Suprapubic skin (tissue), 3 donors: ENCODE results near the gene ATP2A3.

Experiments
- EP300 ChIP-seq: sonication (generic); formaldehyde crosslinking; IDR thresholded peaks from one replicate; pipeline ENCODE4 v1.6.1; 2017; ENCODE audit warnings: antibody characterized with exemption
- POLR2A ChIP-seq, 2 donors: fragments of 450-650 bp; IDR thresholded peaks; one replicate each; pipeline ENCODE4 v1.6.1; 2017; ENCODE audit warnings: antibody characterized with exemption in 2 of 2, mild to moderate bottlenecking in 2 of 2, moderate library complexity in 2 of 2
- TF ChIP-seq, protein P1 (sequence below), 2 donors: fragments of 200-600 bp in 1 of 2; fragments of 450-650 bp in 1 of 2; sonication (generic) in 1 of 2; IDR thresholded peaks; one replicate each; pipeline ENCODE4 v1.5.1; 2016 to 2019; ENCODE audit warnings: antibody characterized with exemption in 2 of 2, mild to moderate bottlenecking in 1 of 2, moderate library complexity in 1 of 2

DNA sequence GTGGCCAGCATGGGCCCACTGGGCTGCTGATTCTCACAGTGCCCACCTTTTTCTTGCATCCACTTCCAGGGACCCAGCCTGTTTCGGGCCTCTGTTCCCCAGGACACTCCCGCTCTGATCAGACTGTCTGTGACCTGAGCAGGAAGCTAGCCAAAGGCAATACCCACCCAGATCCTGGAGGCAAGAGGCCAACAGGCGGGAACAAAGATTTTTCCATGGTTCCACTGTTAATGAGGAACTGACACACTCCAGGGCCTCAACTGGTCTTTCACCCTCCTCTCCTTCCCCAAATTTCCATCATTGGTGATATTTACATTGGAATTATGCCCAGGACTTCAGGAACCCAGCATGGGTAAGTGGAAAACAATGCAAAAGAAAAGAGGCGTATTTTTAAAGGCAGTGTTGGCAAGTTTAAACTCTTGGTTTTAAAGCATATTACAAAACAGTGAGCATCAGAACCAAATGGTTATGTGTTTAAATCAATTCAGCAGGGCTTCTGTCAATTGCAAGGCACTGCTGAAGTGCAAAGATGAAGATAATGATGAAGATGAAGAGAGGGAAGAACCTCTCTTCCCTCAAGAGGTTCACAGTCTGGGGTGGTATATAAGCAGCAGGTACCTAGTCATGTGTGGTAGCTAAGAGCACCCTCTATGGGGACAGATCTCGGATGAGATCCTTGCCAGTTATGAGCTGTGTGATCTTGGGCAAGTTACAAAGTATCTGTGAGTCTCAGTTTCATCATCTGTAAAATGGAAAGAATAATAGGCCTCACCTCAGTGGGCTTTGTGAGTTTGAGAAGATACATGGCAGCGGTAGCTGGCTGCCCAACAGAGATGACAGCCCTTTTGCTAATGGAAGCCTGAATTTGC lies 14.4 kb upstream of the ATP2A3 start:
- TF ChIP-seq POLR2A (IDR thresholded peaks at IDR 0.05) = no peak
- no peak for TF ChIP-seq EP300
- TF ChIP-seq, protein P1, sequence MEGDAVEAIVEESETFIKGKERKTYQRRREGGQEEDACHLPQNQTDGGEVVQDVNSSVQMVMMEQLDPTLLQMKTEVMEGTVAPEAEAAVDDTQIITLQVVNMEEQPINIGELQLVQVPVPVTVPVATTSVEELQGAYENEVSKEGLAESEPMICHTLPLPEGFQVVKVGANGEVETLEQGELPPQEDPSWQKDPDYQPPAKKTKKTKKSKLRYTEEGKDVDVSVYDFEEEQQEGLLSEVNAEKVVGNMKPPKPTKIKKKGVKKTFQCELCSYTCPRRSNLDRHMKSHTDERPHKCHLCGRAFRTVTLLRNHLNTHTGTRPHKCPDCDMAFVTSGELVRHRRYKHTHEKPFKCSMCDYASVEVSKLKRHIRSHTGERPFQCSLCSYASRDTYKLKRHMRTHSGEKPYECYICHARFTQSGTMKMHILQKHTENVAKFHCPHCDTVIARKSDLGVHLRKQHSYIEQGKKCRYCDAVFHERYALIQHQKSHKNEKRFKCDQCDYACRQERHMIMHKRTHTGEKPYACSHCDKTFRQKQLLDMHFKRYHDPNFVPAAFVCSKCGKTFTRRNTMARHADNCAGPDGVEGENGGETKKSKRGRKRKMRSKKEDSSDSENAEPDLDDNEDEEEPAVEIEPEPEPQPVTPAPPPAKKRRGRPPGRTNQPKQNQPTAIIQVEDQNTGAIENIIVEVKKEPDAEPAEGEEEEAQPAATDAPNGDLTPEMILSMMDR (IDR thresholded peaks at IDR 0.05) = no peak
